Lower leg skin (tissue), 4 donors: Measurements from ENCODE around the gene AP5Z1. TPM values are rescaled to one million over a fixed set of nuclear protein-coding genes. Genes with fewer than 3 reads are reported as not detected.
A peak's percentile ranks its signal among the peaks of the same experiment; 100 is the strongest.
"Not testable (repeated sequence)": the region's sequence is repeated elsewhere in the genome, so short reads cannot be mapped to it uniquely, and the experiment has no call there.

Experiments
- DNase-seq, 2 donors: peaks; one replicate each; pipeline ENCODE4 v3.0.0-alpha.2; 2019; ENCODE audit warnings: low spot score in 2 of 2
- H3K4me3 ChIP-seq: fragments of 200-600 bp; sonication (generic); 2 replicates; pipeline ENCODE4 v1.5.1; 2017; ENCODE audit warnings: mild to moderate bottlenecking, low read depth; ENCODE audit not compliant: poor library complexity, severe bottlenecking
- CTCF ChIP-seq, 3 donors: fragments of 450-650 bp; IDR thresholded peaks; one replicate each; pipeline ENCODE4 v1.5.1; 2016; ENCODE audit warnings: antibody characterized with exemption in 3 of 3, mild to moderate bottlenecking in 3 of 3, moderate library complexity in 2 of 3
- POLR2A ChIP-seq, 2 donors: fragments of 450-650 bp; IDR thresholded peaks; one replicate each; pipeline ENCODE4 v1.6.1; 2016 to 2017; ENCODE audit warnings: antibody characterized with exemption in 2 of 2, mild to moderate bottlenecking in 1 of 2, moderate library complexity in 1 of 2
- WGBS, 2 donors: methylation state at CpG; one replicate each; pipeline ENCODE4 v1.1.5; 2018; 5-methylcytosine and 5-hydroxymethylcytosine counted together
- intact Hi-C: fragments of 100-400 bp; cut with DNase I; formaldehyde crosslinking; loops from one replicate; pipeline ENCODE4 v1.15.0; 2023; ENCODE audit warnings: low total_unique reads
- total RNA-seq, 4 donors: library from RNA; depleted of rRNA; stranded (reverse); fragments of >200 nt; gene quantifications; one replicate each; pipeline ENCODE4 v1.1.0, GENCODE V29; 2016

AP5Z1 gene
- total RNA-seq, 4 donors from 2014 or later = 43.1 to 87.4 (median 61.3) TPM

GRCh38 chr7:4791101-4791737, 15.8 kb downstream of the AP5Z1 start:
- DNase-seq = no peak
- no peak for TF ChIP-seq POLR2A (IDR thresholded peaks at IDR 0.05)
- TF ChIP-seq CTCF (IDR thresholded peaks at IDR 0.05) = no peak
- no peak overlapping the region for H3K4me3 ChIP-seq
- WGBS, 2 donors = 93 to 94% methylated on average over 24 to 25 of the region's 25 CpGs
- intact Hi-C loops = no loop called here

GRCh38 chr7:4791738-4792536, 16.5 kb downstream of the AP5Z1 start:
- intact Hi-C loops = no loop called here
- DNase-seq = peak in 1 of 2 donors; percentile 72
- TF ChIP-seq CTCF (IDR thresholded peaks at IDR 0.05) (no peak), POLR2A (IDR thresholded peaks at IDR 0.05) (no peak)
- WGBS, 2 donors = 68 to 81% methylated on average over 14 of the region's 50 CpGs
- no peak overlapping the region for H3K4me3 ChIP-seq

- WGBS, 2 donors = 59 to 64% methylated on average over 15 to 30 of the region's 47 CpGs
- no peak overlapping the region for H3K4me3 ChIP-seq
- TF ChIP-seq CTCF (IDR thresholded peaks at IDR 0.05) = no peak
- no peak for TF ChIP-seq POLR2A (IDR thresholded peaks at IDR 0.05)
- intact Hi-C loops = no loop called here
- no peak for DNase-seq
Measured at GRCh38 chr7:4792537-4793126, 17.2 kb downstream of the AP5Z1 start.

- DNase-seq, intact Hi-C loops, H3K4me3 ChIP-seq: not testable (repeated sequence)
- WGBS, 2 donors = 93 to 97% methylated on average over 23 to 26 of the region's 30 CpGs
Measured at GRCh38 chr7:4793385-4793993, 18.1 kb downstream of the AP5Z1 start.

- WGBS, 2 donors = 86% methylated on average over 14 of the region's 14 CpGs
- intact Hi-C loops, DNase-seq, H3K4me3 ChIP-seq: not testable (repeated sequence)
Measured at GRCh38 chr7:4794171-4794570, 18.7 kb downstream of the AP5Z1 start.

- no peak for TF ChIP-seq CTCF (IDR thresholded peaks at IDR 0.05)
- no peak for TF ChIP-seq POLR2A (IDR thresholded peaks at IDR 0.05)
- intact Hi-C loops = no loop called here
- H3K4me3 ChIP-seq = no peak overlapping the region
- DNase-seq = no peak
- WGBS, 2 donors = 83 to 88% methylated on average over 24 of the region's 24 CpGs
Measured at GRCh38 chr7:4794591-4795350, 19.3 kb downstream of the AP5Z1 start.
